G401 (cell line): ENCODE data around the gene CFAP99. TPM values are rescaled to one million over a fixed set of nuclear protein-coding genes. Genes with fewer than 3 reads are reported as not detected.

Experiments
- total RNA-seq: library from RNA; depleted of rRNA; stranded (reverse); fragments of >200 nt; shearing (Covaris generic); gene quantifications from 2 replicates; pipeline ENCODE4 v1.2.3, GENCODE V29; 2014; rRNA removed

Gene CFAP99
- total RNA-seq, 1 experiment from 2014 or later: not detected

Other genes with a start within 250 kb of the CFAP99 start
- gene HAUS3, start 176.8 kb upstream of the CFAP99 start, total RNA-seq: 12.3 and 15.5 TPM in 2 replicates
- 0.17 and 0.49 TPM in 2 replicates for gene POLN, start 176.8 kb upstream of the CFAP99 start, total RNA-seq
- 53.2 and 72.2 TPM in 2 replicates for gene MXD4, start 156.8 kb upstream of the CFAP99 start, total RNA-seq
- gene ZFYVE28, start 310 bp upstream of the CFAP99 start, total RNA-seq: 9.4 and 11.4 TPM in 2 replicates
- 28.3 and 28.7 TPM in 2 replicates for gene RNF4, start 50.2 kb downstream of the CFAP99 start, total RNA-seq
- 14.5 and 26.2 TPM in 2 replicates for gene FAM193A, start 117.7 kb downstream of the CFAP99 start, total RNA-seq